Left renal pelvis (tissue), 4 donors: ENCODE data around the gene TTBK1. TPM values are rescaled to one million over a fixed set of nuclear protein-coding genes. Genes with fewer than 3 reads are reported as not detected.

Experiments
- DNase-seq, 4 donors: peaks; one replicate each; pipeline ENCODE4 v3.0.0-alpha.2; 2013; ENCODE audit warnings: low read depth in 4 of 4, low spot score in 3 of 4
- polyA plus RNA-seq, 4 donors: library from polyadenylated mRNA; unstranded; fragments of 120-200 nt; gene quantifications; one replicate each; pipeline ENCODE4 v1.2.1, GENCODE V29; 2013; ENCODE audit not compliant: insufficient read length in 4 of 4

Gene TTBK1
- polyA plus RNA-seq, 4 donors: 0.20 to 0.44 (median 0.30) TPM

GRCh38 chr6:43222418-43223059, 20.7 kb upstream of the TTBK1 start:
- DNase-seq: no peak

- no peak for DNase-seq
Measured at GRCh38 chr6:43223175-43223574, 20.1 kb upstream of the TTBK1 start.

DNA sequence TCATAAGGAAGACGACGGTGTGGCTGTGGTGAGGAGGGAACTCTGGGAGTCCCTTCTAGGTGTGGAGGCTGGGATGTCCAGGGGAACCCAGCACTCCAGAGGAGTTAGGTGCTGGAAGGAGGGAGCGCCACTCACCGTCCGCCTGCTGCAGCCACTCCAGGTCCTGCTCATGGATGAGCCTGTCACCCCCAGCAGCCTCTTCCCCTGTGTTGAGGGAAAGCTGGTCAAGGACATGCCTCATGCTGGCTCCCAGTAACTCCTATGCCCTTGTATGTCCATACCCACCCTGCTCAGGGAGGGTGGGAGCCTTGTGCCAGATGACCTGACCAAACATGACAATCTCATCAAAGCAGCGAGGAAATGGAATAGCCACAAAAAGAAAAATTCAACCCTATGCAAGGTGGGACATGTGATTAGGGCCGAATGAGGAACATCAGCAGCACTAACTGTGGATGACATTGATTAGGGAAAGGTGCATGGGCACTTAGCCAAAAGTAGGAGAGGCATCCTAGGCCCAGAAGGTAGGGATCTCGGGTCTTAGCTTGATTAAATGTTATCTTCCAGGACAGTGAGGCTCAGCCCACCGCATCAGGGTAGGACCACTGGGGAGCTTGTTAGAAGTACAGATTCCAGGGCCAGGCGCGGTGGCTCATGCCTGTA, 17.0 kb upstream of the TTBK1 start:
- no peak for DNase-seq

GRCh38 chr6:43228951-43229802, 14.1 kb upstream of the TTBK1 start, which contains the start of gene DNPH1:
DNPH1 (minus strand) TSS chr6:43229481; CDS start chr6:43229456, 25 bp downstream.
- DNase-seq: peak; percentile 46 to 65 (median 58)

GRCh38 chr6:43229803-43230620, 13.3 kb upstream of the TTBK1 start:
- no peak for DNase-seq

- DNase-seq: no peak
Measured at GRCh38 chr6:43231053-43231452, 12.2 kb upstream of the TTBK1 start.

GRCh38 chr6:43231735-43232450, 11.4 kb upstream of the TTBK1 start:
- no peak for DNase-seq

- no peak for DNase-seq
Measured at GRCh38 chr6:43235841-43236240, 7.4 kb upstream of the TTBK1 start.

- DNase-seq: no peak
Measured at GRCh38 chr6:43239054-43239453, 4.2 kb upstream of the TTBK1 start.

- DNase-seq: no peak
Measured at GRCh38 chr6:43240950-43241349, 2.3 kb upstream of the TTBK1 start.

- no peak for DNase-seq
Measured at GRCh38 chr6:43241446-43241845, 1.8 kb upstream of the TTBK1 start.

DNA sequence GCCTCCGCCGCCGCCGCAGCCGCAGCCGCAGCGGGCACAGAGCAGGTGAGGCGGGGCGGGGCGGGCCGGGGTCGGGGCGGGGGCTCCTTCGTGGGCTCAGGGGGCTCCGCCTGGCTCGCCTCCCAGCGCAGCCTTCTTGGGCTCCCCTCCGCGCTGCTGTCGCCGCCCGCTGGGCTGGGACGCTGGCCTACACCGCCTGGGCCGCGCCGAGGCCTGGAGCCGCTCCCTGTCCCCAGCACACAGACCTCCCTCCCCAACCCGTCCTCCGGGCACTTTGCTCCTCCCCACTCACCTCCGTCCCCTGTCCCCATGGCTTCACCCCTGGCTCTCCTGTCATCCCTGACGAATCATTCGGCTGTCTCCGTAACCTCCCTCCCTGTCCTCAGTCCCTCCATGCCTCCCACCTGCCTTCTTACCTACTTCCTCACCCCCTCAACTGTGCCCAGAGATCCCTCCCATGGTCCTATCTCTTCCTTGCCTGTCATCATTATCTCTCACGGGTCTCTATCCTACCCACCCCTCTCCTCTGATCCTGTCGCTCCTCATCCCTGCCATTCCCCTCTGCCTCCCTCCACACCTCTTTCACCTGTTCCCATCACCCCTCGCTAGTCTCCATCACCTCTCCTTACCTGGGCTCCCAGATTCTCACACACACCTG, 512 bp downstream of the TTBK1 start:
- DNase-seq: no peak

GRCh38 chr6:43246301-43247113, 3.2 kb downstream of the TTBK1 start:
- DNase-seq: no peak

DNA sequence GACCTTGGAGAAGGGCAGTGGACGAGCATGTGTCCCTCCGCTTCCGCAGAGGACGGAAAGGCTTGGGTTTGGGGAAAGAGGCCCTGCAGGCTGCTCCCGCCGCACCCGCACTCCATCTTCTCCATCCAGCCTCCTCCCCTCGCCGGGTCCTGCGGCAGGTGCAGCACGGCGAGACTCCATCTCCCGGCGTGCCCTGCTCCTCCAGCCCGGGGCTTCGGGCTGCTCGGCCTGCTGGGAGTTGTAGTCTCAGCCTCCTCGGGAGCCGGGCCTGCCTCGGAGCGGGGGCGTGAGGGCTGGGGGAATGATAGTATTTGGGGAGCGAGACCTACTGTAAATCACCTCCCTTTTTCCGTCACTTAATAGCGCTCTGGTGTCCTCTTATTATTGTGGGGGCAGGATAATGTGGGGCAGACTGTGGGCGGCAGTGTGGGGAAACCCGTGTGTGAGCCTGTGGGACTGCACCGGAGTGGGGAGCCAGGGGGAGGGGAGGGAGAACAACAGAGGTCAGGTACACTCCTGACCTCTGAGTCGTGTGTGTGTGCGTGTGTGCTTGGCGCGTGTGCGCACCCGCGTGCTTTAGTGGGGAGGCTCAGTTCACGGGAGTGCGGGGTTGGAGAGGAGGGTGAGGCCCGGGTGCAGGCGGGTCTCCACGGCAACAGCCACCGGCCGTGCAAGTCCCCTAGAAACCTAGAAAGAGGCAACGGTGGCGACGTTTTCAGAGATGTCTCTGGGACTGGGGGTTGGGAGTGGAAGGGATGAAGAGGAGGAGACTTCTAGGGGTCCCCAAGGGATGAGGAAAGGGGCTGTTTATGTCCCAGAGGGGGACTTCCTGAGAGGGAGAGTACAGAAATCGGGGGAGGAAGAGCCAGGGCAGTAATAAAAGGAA, 4.1 kb downstream of the TTBK1 start:
- DNase-seq: no peak

- no peak for DNase-seq
Measured at GRCh38 chr6:43248101-43248500, 4.8 kb downstream of the TTBK1 start.

- DNase-seq: no peak
Measured at GRCh38 chr6:43248791-43249190, 5.5 kb downstream of the TTBK1 start.

DNA sequence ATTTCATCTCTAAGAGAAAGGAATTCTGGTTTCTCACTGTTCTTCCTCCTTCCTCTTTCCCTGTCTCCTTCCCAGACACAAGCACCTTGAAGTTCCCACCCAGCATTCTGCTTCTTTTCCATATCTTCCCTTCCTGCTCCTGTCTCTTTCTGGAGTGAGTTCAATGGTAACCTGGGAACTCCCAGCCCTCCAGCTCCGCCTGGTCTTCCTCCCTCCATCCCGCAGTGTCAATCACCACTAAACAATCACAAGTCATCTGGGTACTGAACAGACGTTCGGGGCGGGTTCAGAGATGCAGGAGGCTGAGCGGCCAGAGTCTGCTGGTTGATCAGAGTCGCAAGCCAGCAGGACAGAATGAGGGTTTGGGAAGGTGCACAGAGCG, 7.7 kb downstream of the TTBK1 start:
- DNase-seq: no peak

DNA sequence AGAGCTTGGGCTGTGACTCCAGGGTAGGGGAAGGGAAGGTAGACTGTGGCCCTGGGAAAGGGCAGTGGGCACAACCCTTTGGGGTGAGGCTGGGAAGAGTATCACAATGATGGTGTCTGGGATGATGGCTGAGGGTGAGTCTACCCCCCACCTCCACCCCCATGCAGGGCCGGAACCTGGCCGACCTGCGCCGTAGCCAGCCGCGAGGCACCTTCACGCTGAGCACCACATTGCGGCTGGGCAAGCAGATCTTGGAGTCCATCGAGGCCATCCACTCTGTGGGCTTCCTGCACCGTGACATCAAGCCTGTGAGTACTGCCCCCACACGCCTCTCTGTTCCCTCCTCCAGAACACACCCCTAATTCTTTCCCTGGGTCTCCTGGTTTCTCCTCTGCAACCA, 10.1 kb downstream of the TTBK1 start:
- no peak for DNase-seq
